ENCODE data around the gene STIM2.

Gene STIM2

GRCh38 chr4:27011401-27011800 lies 150.8 kb downstream of the STIM2 start:
- H3K9me3 ChIP-seq (ENCODE audit: control insufficient read depth, insufficient read depth, low read length) = no peaks in the 10 kb centered on the region
- H3K4me1 ChIP-seq (ENCODE audit: control insufficient read depth, insufficient read depth, low read length) = peaks cover 3% of the 10 kb centered on the region
- no peaks in the 10 kb centered on the region for H3K36me3 ChIP-seq (ENCODE audit: control insufficient read depth, insufficient read depth, low read length)
- no peak overlapping the region for H3K4me3 ChIP-seq (ENCODE audit: low read depth, low read length)
- H3K9ac ChIP-seq (ENCODE audit: low read depth, low read length) = no peak overlapping the region
- H3K27me3 ChIP-seq (ENCODE audit: control insufficient read depth, insufficient read depth, low read length) = no peaks in the 10 kb centered on the region

- H3K36me3 ChIP-seq (ENCODE audit: control insufficient read depth, insufficient read depth, low read length) = no peaks in the 10 kb centered on the region
- no peak overlapping the region for H3K4me3 ChIP-seq (ENCODE audit: low read depth, low read length)
- no peak overlapping the region for H3K9ac ChIP-seq (ENCODE audit: low read depth, low read length)
- H3K27me3 ChIP-seq (ENCODE audit: control insufficient read depth, insufficient read depth, low read length) = no peaks in the 10 kb centered on the region
- no peaks in the 10 kb centered on the region for H3K9me3 ChIP-seq (ENCODE audit: control insufficient read depth, insufficient read depth, low read length)
- peaks cover 11% of the 10 kb centered on the region for H3K4me1 ChIP-seq (ENCODE audit: control insufficient read depth, insufficient read depth, low read length)
Measured at GRCh38 chr4:27013012-27013411, 152.4 kb downstream of the STIM2 start.

- H3K9ac ChIP-seq (ENCODE audit: low read depth, low read length) = no peak overlapping the region
- H3K36me3 ChIP-seq (ENCODE audit: control insufficient read depth, insufficient read depth, low read length) = no peaks in the 10 kb centered on the region
- no peaks in the 10 kb centered on the region for H3K27me3 ChIP-seq (ENCODE audit: control insufficient read depth, insufficient read depth, low read length)
Measured at GRCh38 chr4:27016551-27016950, 155.9 kb downstream of the STIM2 start.

GRCh38 chr4:27017623-27018022 lies 157.0 kb downstream of the STIM2 start:
- H3K9ac ChIP-seq (ENCODE audit: low read depth, low read length) = no peak overlapping the region
- H3K4me1 ChIP-seq (ENCODE audit: control insufficient read depth, insufficient read depth, low read length) = peaks cover 11% of the 10 kb centered on the region
- no peaks in the 10 kb centered on the region for H3K36me3 ChIP-seq (ENCODE audit: control insufficient read depth, insufficient read depth, low read length)
- no peak overlapping the region for H3K4me3 ChIP-seq (ENCODE audit: low read depth, low read length)
- H3K9me3 ChIP-seq (ENCODE audit: control insufficient read depth, insufficient read depth, low read length) = no peaks in the 10 kb centered on the region
- H3K27me3 ChIP-seq (ENCODE audit: control insufficient read depth, insufficient read depth, low read length) = no peaks in the 10 kb centered on the region

More at GRCh38 chr4:27016551-27016950, 155.9 kb downstream of the STIM2 start:
- H3K4me3 ChIP-seq (ENCODE audit: low read depth, low read length) = no peak overlapping the region
- peaks cover 11% of the 10 kb centered on the region for H3K4me1 ChIP-seq (ENCODE audit: control insufficient read depth, insufficient read depth, low read length)
- no peaks in the 10 kb centered on the region for H3K9me3 ChIP-seq (ENCODE audit: control insufficient read depth, insufficient read depth, low read length)

GRCh38 chr4:27018076-27018475 lies 157.4 kb downstream of the STIM2 start:
- Histone ChIP-seq H3K9me3 (ENCODE audit: control insufficient read depth, insufficient read depth, low read length) (no peaks in the 10 kb centered on the region), H3K9ac (ENCODE audit: low read depth, low read length) (no peak overlapping the region), H3K27me3 (ENCODE audit: control insufficient read depth, insufficient read depth, low read length) (no peaks in the 10 kb centered on the region), H3K4me3 (ENCODE audit: low read depth, low read length) (no peak overlapping the region), H3K36me3 (ENCODE audit: control insufficient read depth, insufficient read depth, low read length) (no peaks in the 10 kb centered on the region), H3K4me1 (ENCODE audit: control insufficient read depth, insufficient read depth, low read length) (peaks cover 11% of the 10 kb centered on the region)

- H3K27me3 ChIP-seq (ENCODE audit: control insufficient read depth, insufficient read depth, low read length) = no peaks in the 10 kb centered on the region
- H3K4me1 ChIP-seq (ENCODE audit: control insufficient read depth, insufficient read depth, low read length) = peaks cover 11% of the 10 kb centered on the region
- H3K9me3 ChIP-seq (ENCODE audit: control insufficient read depth, insufficient read depth, low read length) = no peaks in the 10 kb centered on the region
- no peaks in the 10 kb centered on the region for H3K36me3 ChIP-seq (ENCODE audit: control insufficient read depth, insufficient read depth, low read length)
- H3K9ac ChIP-seq (ENCODE audit: low read depth, low read length) = no peak overlapping the region
- H3K4me3 ChIP-seq (ENCODE audit: low read depth, low read length) = no peak overlapping the region
Measured at GRCh38 chr4:27018910-27019309, 158.3 kb downstream of the STIM2 start.

GRCh38 chr4:27019766-27020165 lies 159.1 kb downstream of the STIM2 start:
- Histone ChIP-seq H3K27me3 (ENCODE audit: control insufficient read depth, insufficient read depth, low read length) (no peaks in the 10 kb centered on the region), H3K9me3 (ENCODE audit: control insufficient read depth, insufficient read depth, low read length) (no peaks in the 10 kb centered on the region), H3K4me1 (ENCODE audit: control insufficient read depth, insufficient read depth, low read length) (peaks cover 11% of the 10 kb centered on the region), H3K36me3 (ENCODE audit: control insufficient read depth, insufficient read depth, low read length) (no peaks in the 10 kb centered on the region), H3K9ac (ENCODE audit: low read depth, low read length) (no peak overlapping the region), H3K4me3 (ENCODE audit: low read depth, low read length) (no peak overlapping the region)

- Histone ChIP-seq H3K4me1 (ENCODE audit: control insufficient read depth, insufficient read depth, low read length) (peaks cover 11% of the 10 kb centered on the region), H3K9ac (ENCODE audit: low read depth, low read length) (no peak overlapping the region), H3K9me3 (ENCODE audit: control insufficient read depth, insufficient read depth, low read length) (no peaks in the 10 kb centered on the region), H3K36me3 (ENCODE audit: control insufficient read depth, insufficient read depth, low read length) (no peaks in the 10 kb centered on the region), H3K27me3 (ENCODE audit: control insufficient read depth, insufficient read depth, low read length) (no peaks in the 10 kb centered on the region), H3K4me3 (ENCODE audit: low read depth, low read length) (no peak overlapping the region)
Measured at GRCh38 chr4:27020203-27020602, 159.6 kb downstream of the STIM2 start.

- H3K9me3 ChIP-seq (ENCODE audit: control insufficient read depth, insufficient read depth, low read length) = no peaks in the 10 kb centered on the region
- H3K4me3 ChIP-seq (ENCODE audit: low read depth, low read length) = no peak overlapping the region
- no peak overlapping the region for H3K9ac ChIP-seq (ENCODE audit: low read depth, low read length)
- no peaks in the 10 kb centered on the region for H3K36me3 ChIP-seq (ENCODE audit: control insufficient read depth, insufficient read depth, low read length)
- no peaks in the 10 kb centered on the region for H3K27me3 ChIP-seq (ENCODE audit: control insufficient read depth, insufficient read depth, low read length)
- H3K4me1 ChIP-seq (ENCODE audit: control insufficient read depth, insufficient read depth, low read length) = peaks cover 11% of the 10 kb centered on the region
Measured at GRCh38 chr4:27020603-27021002, 160.0 kb downstream of the STIM2 start.

- H3K9ac ChIP-seq (ENCODE audit: low read depth, low read length) = no peak overlapping the region
- no peaks in the 10 kb centered on the region for H3K9me3 ChIP-seq (ENCODE audit: control insufficient read depth, insufficient read depth, low read length)
- H3K4me1 ChIP-seq (ENCODE audit: control insufficient read depth, insufficient read depth, low read length) = no peaks in the 10 kb centered on the region
- no peaks in the 10 kb centered on the region for H3K36me3 ChIP-seq (ENCODE audit: control insufficient read depth, insufficient read depth, low read length)
- H3K27me3 ChIP-seq (ENCODE audit: control insufficient read depth, insufficient read depth, low read length) = no peaks in the 10 kb centered on the region
- H3K4me3 ChIP-seq (ENCODE audit: low read depth, low read length) = no peak overlapping the region
Measured at GRCh38 chr4:27022963-27023362, 162.3 kb downstream of the STIM2 start.

GRCh38 chr4:27023366-27023765 lies 162.7 kb downstream of the STIM2 start:
- Histone ChIP-seq H3K9me3 (ENCODE audit: control insufficient read depth, insufficient read depth, low read length) (no peaks in the 10 kb centered on the region), H3K36me3 (ENCODE audit: control insufficient read depth, insufficient read depth, low read length) (no peaks in the 10 kb centered on the region), H3K27me3 (ENCODE audit: control insufficient read depth, insufficient read depth, low read length) (no peaks in the 10 kb centered on the region), H3K9ac (ENCODE audit: low read depth, low read length) (no peak overlapping the region), H3K4me1 (ENCODE audit: control insufficient read depth, insufficient read depth, low read length) (no peaks in the 10 kb centered on the region), H3K4me3 (ENCODE audit: low read depth, low read length) (no peak overlapping the region)

- H3K27me3 ChIP-seq (ENCODE audit: control insufficient read depth, insufficient read depth, low read length) = no peaks in the 10 kb centered on the region
Measured at GRCh38 chr4:27024805-27025204, 164.2 kb downstream of the STIM2 start.

GRCh38 chr4:27027428-27027827 lies 166.8 kb downstream of the STIM2 start:
- Histone ChIP-seq H3K36me3 (ENCODE audit: control insufficient read depth, insufficient read depth, low read length) (no peaks in the 10 kb centered on the region), H3K4me1 (ENCODE audit: control insufficient read depth, insufficient read depth, low read length) (no peaks in the 10 kb centered on the region), H3K9ac (ENCODE audit: low read depth, low read length) (no peak overlapping the region), H3K4me3 (ENCODE audit: low read depth, low read length) (no peak overlapping the region), H3K27me3 (ENCODE audit: control insufficient read depth, insufficient read depth, low read length) (no peaks in the 10 kb centered on the region), H3K9me3 (ENCODE audit: control insufficient read depth, insufficient read depth, low read length) (no peaks in the 10 kb centered on the region)

More at GRCh38 chr4:27024805-27025204, 164.2 kb downstream of the STIM2 start:
- no peaks in the 10 kb centered on the region for H3K9me3 ChIP-seq (ENCODE audit: control insufficient read depth, insufficient read depth, low read length)
- H3K4me3 ChIP-seq (ENCODE audit: low read depth, low read length) = no peak overlapping the region
- no peaks in the 10 kb centered on the region for H3K4me1 ChIP-seq (ENCODE audit: control insufficient read depth, insufficient read depth, low read length)
- no peaks in the 10 kb centered on the region for H3K36me3 ChIP-seq (ENCODE audit: control insufficient read depth, insufficient read depth, low read length)
- H3K9ac ChIP-seq (ENCODE audit: low read depth, low read length) = no peak overlapping the region

Data from iPS-15b (cell line).